CD4-positive, alpha-beta T cell (primary cell): ENCODE data around the gene PAPSS2. TPM values are rescaled to one million over a fixed set of nuclear protein-coding genes. Genes with fewer than 3 reads are reported as not detected.

Experiments
- ATAC-seq: fragments of 200-7000 bp; cut with Tn5 transposase; one replicate; pipeline ENCODE4 v1.10.0; 2022; ENCODE audit warnings: mild to moderate bottlenecking; ENCODE audit not compliant: poor library complexity
- CTCF ChIA-PET: fragments of 350-600 bp; sonication (Branson Sonifier 250); formaldehyde crosslinking; loops from one replicate; lab custom pipeline; 2021; ENCODE audit warnings: antibody characterized with exemption, inconsistent platforms; lab: Charles Lee
- POLR2A ChIA-PET: fragments of 350-600 bp; sonication (Branson Sonifier 250); formaldehyde crosslinking; loops from one replicate; lab custom pipeline; 2021; ENCODE audit warnings: antibody characterized with exemption, inconsistent platforms; lab: Charles Lee
- DNase-seq, 14 experiments: peaks; one replicate each; pipeline ENCODE4 v3.0.0-alpha.2; 2013 to 2020; ENCODE audit warnings: mixed read lengths in 2 of 14
- H3K27ac ChIP-seq, 2 donors: one replicate each; pipeline versions ENCODE4 v1.5.1 to v1.7.0; 2013; ENCODE audit warnings: low read length in 2 of 2, low read depth in 1 of 2, mild to moderate bottlenecking in 1 of 2
- H3K27me3 ChIP-seq, 2 experiments: 1 replicate in 1 of 2; 2 replicates in 1 of 2; pipeline versions ENCODE4 v1.6.1 to v1.7.0; 2013; ENCODE audit warnings: low read length in 2 of 2, control low read depth in 1 of 2, mild to moderate bottlenecking in 1 of 2, moderate library complexity in 1 of 2; ENCODE audit not compliant: insufficient read depth in 2 of 2, control insufficient read depth in 1 of 2
- H3K36me3 ChIP-seq: one replicate; pipeline ENCODE4 v1.6.1; 2013; ENCODE audit warnings: low read length, control low read depth; ENCODE audit not compliant: insufficient read depth
- H3K4me1 ChIP-seq: one replicate; pipeline ENCODE4 v1.6.1; 2013; ENCODE audit warnings: low read length, control low read depth; ENCODE audit not compliant: insufficient read depth
- H3K4me3 ChIP-seq: one replicate; pipeline ENCODE4 v1.5.1; 2013; ENCODE audit warnings: mild to moderate bottlenecking, low read length, moderate library complexity
- H3K9me3 ChIP-seq, 2 experiments: 1 replicate in 1 of 2; 2 replicates in 1 of 2; pipeline versions ENCODE4 v1.6.1 to v1.7.0; 2013; ENCODE audit warnings: low read length in 2 of 2, mild to moderate bottlenecking in 2 of 2, control low read depth in 1 of 2, moderate library complexity in 1 of 2; ENCODE audit not compliant: control insufficient read depth in 1 of 2, insufficient read depth in 1 of 2
- H3K27ac Mint-ChIP-seq: one replicate; pipeline ENCODE4 v1.8.0; 2020; ENCODE audit warnings: mixed read lengths
- H3K27me3 Mint-ChIP-seq: one replicate; pipeline ENCODE4 v1.8.0; 2021; ENCODE audit warnings: mixed read lengths
- H3K36me3 Mint-ChIP-seq: one replicate; pipeline ENCODE4 v1.8.0; 2021; ENCODE audit warnings: low read depth, mixed read lengths
- H3K4me1 Mint-ChIP-seq: one replicate; pipeline ENCODE4 v1.8.0; 2021; ENCODE audit warnings: low read depth, mixed read lengths
- H3K4me3 Mint-ChIP-seq: one replicate; pipeline ENCODE4 v1.8.0; 2020; ENCODE audit warnings: mild to moderate bottlenecking, mixed read lengths
- H3K9me3 Mint-ChIP-seq: one replicate; pipeline ENCODE4 v1.8.0; 2020; ENCODE audit warnings: mixed read lengths
- intact Hi-C, 2 experiments: fragments of 100-400 bp; cut with DNase I in 1 of 2; cut with micrococcal nuclease in 1 of 2; formaldehyde crosslinking; loops; one replicate each; pipeline versions ENCODE4 v1.15.1 to v1.9.0; 2023 to 2025; cut with DNase I, micrococcal nuclease
- total RNA-seq, 174 experiments: library from RNA in 2 of 174; stranded (reverse) in 2 of 174; gene quantifications; one replicate each; pipeline ENCODE4 v1.2.3 and lab custom pipeline; 2021 to 2026
- TF ChIP-seq, protein P1 (sequence below): fragments of 200-600 bp; IDR thresholded peaks from one replicate; pipeline ENCODE4 v1.8.0; 2022; ENCODE audit warnings: antibody characterized with exemption, mild to moderate bottlenecking

PAPSS2 gene
- total RNA-seq, 2 experiments from 2014 or later: not detected

DNA sequence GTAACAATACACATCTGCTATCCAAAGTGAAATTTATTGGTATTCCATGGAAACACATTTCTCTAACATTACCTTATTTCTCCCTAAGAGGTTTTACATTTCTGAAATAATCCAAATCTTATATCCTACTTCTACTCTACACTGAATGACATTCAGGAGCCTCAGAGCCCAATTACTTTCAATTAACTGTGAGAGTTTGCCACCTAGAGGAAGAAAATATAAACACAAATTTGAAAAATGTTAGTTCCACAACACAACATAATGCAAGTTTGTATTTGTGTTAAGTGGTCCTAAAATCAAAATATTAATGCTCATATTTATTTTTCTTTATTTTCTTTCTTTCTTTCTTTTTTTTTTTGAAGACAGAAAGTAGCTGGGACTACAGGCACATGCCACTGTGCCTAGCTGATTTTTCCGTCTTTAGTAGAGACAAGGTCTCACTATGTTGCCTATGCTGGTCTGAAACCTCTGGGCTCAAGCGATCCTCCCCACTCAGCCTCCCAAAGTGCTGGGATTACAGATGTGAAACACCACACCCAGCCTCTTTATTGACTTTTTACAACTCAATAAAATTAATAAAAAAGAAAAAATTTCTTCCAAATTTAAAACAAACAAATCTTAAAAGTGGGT, 112.3 kb downstream of the PAPSS2 start:
- DNase-seq (peak in 3 of 14 experiments; percentile 25 to 27 (median 26)), ATAC-seq (no peak)
- Mint-ChIP-seq H3K36me3 (peaks cover 70% of the 10 kb centered on the region), H3K27me3 (no peaks in the 10 kb centered on the region), H3K4me3 (no peak overlapping the region), H3K9me3 (no peaks in the 10 kb centered on the region), H3K27ac (no peak overlapping the region), H3K4me1 (no peaks in the 10 kb centered on the region)
- Histone ChIP-seq H3K27ac (no peak overlapping the region), H3K4me1 (no peaks in the 10 kb centered on the region), H3K36me3 (peaks cover 53% of the 10 kb centered on the region), H3K4me3 (no peak overlapping the region), H3K27me3 (no peaks in the 10 kb centered on the region), H3K9me3 (no peaks in the 10 kb centered on the region)
- intact Hi-C loops: loop anchor here (1.0 to 5.0 kb wide), 3 partner anchors 115 to 240 kb away; partner anchors contain the start of gene PAPSS2 (in 1 of the 2)
- TF ChIP-seq, protein P1, sequence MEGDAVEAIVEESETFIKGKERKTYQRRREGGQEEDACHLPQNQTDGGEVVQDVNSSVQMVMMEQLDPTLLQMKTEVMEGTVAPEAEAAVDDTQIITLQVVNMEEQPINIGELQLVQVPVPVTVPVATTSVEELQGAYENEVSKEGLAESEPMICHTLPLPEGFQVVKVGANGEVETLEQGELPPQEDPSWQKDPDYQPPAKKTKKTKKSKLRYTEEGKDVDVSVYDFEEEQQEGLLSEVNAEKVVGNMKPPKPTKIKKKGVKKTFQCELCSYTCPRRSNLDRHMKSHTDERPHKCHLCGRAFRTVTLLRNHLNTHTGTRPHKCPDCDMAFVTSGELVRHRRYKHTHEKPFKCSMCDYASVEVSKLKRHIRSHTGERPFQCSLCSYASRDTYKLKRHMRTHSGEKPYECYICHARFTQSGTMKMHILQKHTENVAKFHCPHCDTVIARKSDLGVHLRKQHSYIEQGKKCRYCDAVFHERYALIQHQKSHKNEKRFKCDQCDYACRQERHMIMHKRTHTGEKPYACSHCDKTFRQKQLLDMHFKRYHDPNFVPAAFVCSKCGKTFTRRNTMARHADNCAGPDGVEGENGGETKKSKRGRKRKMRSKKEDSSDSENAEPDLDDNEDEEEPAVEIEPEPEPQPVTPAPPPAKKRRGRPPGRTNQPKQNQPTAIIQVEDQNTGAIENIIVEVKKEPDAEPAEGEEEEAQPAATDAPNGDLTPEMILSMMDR: peak; percentile 63
- ChIA-PET CTCF (no interaction called here), POLR2A (no interaction called here)

GRCh38 chr10:87775766-87776165, 116.1 kb downstream of the PAPSS2 start:
- CTCF ChIA-PET: interaction anchor here (0.6 to 1.3 kb wide), 3 partner anchors 38 to 169 kb away, joined by 3 read pairs; no protein-coding TSS in a partner anchor
- Histone ChIP-seq H3K27me3 (no peaks in the 10 kb centered on the region), H3K36me3 (peaks cover 42% of the 10 kb centered on the region), H3K4me1 (no peaks in the 10 kb centered on the region), H3K4me3 (no peak overlapping the region), H3K27ac (no peak overlapping the region), H3K9me3 (no peaks in the 10 kb centered on the region)
- no peaks in the 10 kb centered on the region for H3K9me3 Mint-ChIP-seq
- H3K4me1 Mint-ChIP-seq: peaks cover 5% of the 10 kb centered on the region
- no peak overlapping the region for H3K27ac Mint-ChIP-seq
- TF ChIP-seq, protein P1: no peak
- intact Hi-C loops: no loop called here
- POLR2A ChIA-PET: interaction anchor here (0.6 kb wide), 1 partner anchor 29 kb away, joined by 3 read pairs; no protein-coding TSS in a partner anchor
- ATAC-seq (no peak), DNase-seq (no peak)
- H3K36me3 Mint-ChIP-seq: peaks cover 61% of the 10 kb centered on the region
- no peaks in the 10 kb centered on the region for H3K27me3 Mint-ChIP-seq
- H3K4me3 Mint-ChIP-seq: no peak overlapping the region

- no peak for ATAC-seq
- CTCF ChIA-PET: interaction anchor here (0.9 to 1.3 kb wide), 2 partner anchors 38 to 74 kb away, joined by 3 read pairs; no protein-coding TSS in a partner anchor
- H3K27me3 Mint-ChIP-seq: no peaks in the 10 kb centered on the region
- peaks cover 67% of the 10 kb centered on the region for H3K36me3 Mint-ChIP-seq
- H3K4me3 Mint-ChIP-seq: no peak overlapping the region
- TF ChIP-seq, protein P1: no peak
- H3K27ac Mint-ChIP-seq: no peak overlapping the region
- Histone ChIP-seq H3K9me3 (no peaks in the 10 kb centered on the region), H3K27ac (no peak overlapping the region), H3K27me3 (no peaks in the 10 kb centered on the region), H3K4me3 (no peak overlapping the region), H3K4me1 (no peaks in the 10 kb centered on the region), H3K36me3 (peaks cover 43% of the 10 kb centered on the region)
- H3K9me3 Mint-ChIP-seq: no peaks in the 10 kb centered on the region
- intact Hi-C loops: no loop called here
- H3K4me1 Mint-ChIP-seq: peaks cover 7% of the 10 kb centered on the region
- DNase-seq: no peak
- POLR2A ChIA-PET: no interaction called here
These were observed 116.7 kb downstream of the PAPSS2 start for GRCh38 chr10:87776328-87776727.
